GM23338 (cell line): ENCODE data around the gene CRYBG1. TPM values are rescaled to one million over a fixed set of nuclear protein-coding genes. Genes with fewer than 3 reads are reported as not detected.

Experiments used
- ETS1 ChIP-seq: IDR thresholded peaks from 2 replicates; pipeline ENCODE4 v1.6.1; 2016; ENCODE audit warnings: antibody characterized with exemption
- EZH2 ChIP-seq: fragments of 200-600 bp; sonication (generic); IDR thresholded peaks from one replicate; pipeline ENCODE4 v1.8.0; 2017; ENCODE audit warnings: antibody characterized with exemption, mild to moderate bottlenecking, low read depth; ENCODE audit not compliant: unreplicated experiment
- JUNB ChIP-seq: IDR thresholded peaks from one replicate; pipeline ENCODE4 v1.6.1; 2016; ENCODE audit warnings: antibody characterized with exemption; ENCODE audit not compliant: unreplicated experiment
- NANOG ChIP-seq: IDR thresholded peaks from 2 replicates; pipeline ENCODE4 v1.6.1; 2016; ENCODE audit warnings: antibody characterized with exemption, borderline replicate concordance
- REST ChIP-seq: IDR thresholded peaks from one replicate; pipeline ENCODE4 v1.6.1; 2018; ENCODE audit warnings: antibody characterized with exemption; ENCODE audit not compliant: unreplicated experiment
- ZNF462 ChIP-seq: fragments of 250-450 bp; sonication (Bioruptor Pico); IDR thresholded peaks from 2 replicates; pipeline ENCODE4 v1.5.0; 2020; ENCODE audit warnings: mild to moderate bottlenecking, moderate library complexity
- polyA plus RNA-seq: library from polyadenylated mRNA; unstranded; fragments of >200 nt; fragmentation: Nextera tagmentation; extraction: Ambion mirVana; gene quantifications from 2 replicates; pipeline ENCODE4 v1.2.1, GENCODE V29; 2016
- total RNA-seq: library from RNA; depleted of rRNA; stranded (reverse); fragments of >200 nt; shearing (Covaris generic); gene quantifications from 2 replicates; pipeline ENCODE4 v1.2.3, GENCODE V29; 2014

CRYBG1 gene
- total and polyA plus RNA-seq, 2 experiments from 2014 or later: 3.7 to 17.2 TPM

- TF ChIP-seq ZNF462 (CRISPR knock-in tag) (no peak), NANOG (no peak), REST (no peak), EZH2 (no peak), JUNB (no peak), ETS1 (no peak)
Observed at GRCh38 chr6:106490436-106490835, 129.9 kb downstream of the CRYBG1 start (continued).
